Measurements from ENCODE around the gene MPRIP. TPM values are rescaled to one million over a fixed set of nuclear protein-coding genes. Genes with fewer than 3 reads are reported as not detected.

Gene MPRIP
- total and polyA plus RNA-seq, 10 donors: 52.3 to 309 (median 131) TPM

- H3K9me3 ChIP-seq: no peaks in the 10 kb centered on the region
- peak overlapping the region in 3 of 8 donors; percentile 59 to 81 (median 62) for H3K27ac ChIP-seq
- no peak overlapping the region for H3K4me3 ChIP-seq
- 86 to 89% (median 89%) methylated on average over 3 of the region's 3 CpGs for WGBS, 5 donors
- H3K4me1 ChIP-seq: peaks cover 36 to 96% (median 71%) of the 10 kb centered on the region in 6 donors
- no peaks in the 10 kb centered on the region for H3K27me3 ChIP-seq (replicated peaks in 1 of 7)
- TF ChIP-seq POLR2AphosphoS5 (IDR thresholded peaks at IDR 0.05): no peak
- TF ChIP-seq CTCF (IDR thresholded peaks at IDR 0.05 in 8 of 11, conservative IDR thresholded peaks at IDR 0.05 in 3 of 11): no peak
- peaks cover 0 to 32% (median 19%) of the 10 kb centered on the region in 6 donors for H3K36me3 ChIP-seq
- DNase-seq: no peak
- intact Hi-C loops (cut with DNase I; ENCODE audit: low total_unique reads): no loop called here
These were observed 82.1 kb downstream of the MPRIP start for GRCh38 chr17:17124341-17124740.

GRCh38 chr17:17125136-17126084, 83.2 kb downstream of the MPRIP start:
- DNase-seq: peak; percentile 55
- peak overlapping the region in 6 of 8 donors; percentile 5 to 81 (median 58) for H3K27ac ChIP-seq
- H3K4me3 ChIP-seq: peak overlapping the region in 1 of 8 donors; percentile 11
- H3K36me3 ChIP-seq: peaks cover 0 to 43% (median 28%) of the 10 kb centered on the region in 6 donors
- no peaks in the 10 kb centered on the region for H3K27me3 ChIP-seq (replicated peaks in 1 of 7)
- no peak for TF ChIP-seq POLR2AphosphoS5 (IDR thresholded peaks at IDR 0.05)
- TF ChIP-seq CTCF (IDR thresholded peaks at IDR 0.05 in 8 of 11, conservative IDR thresholded peaks at IDR 0.05 in 3 of 11): no peak
- no peak for TF ChIP-seq POLR2A (IDR thresholded peaks at IDR 0.05)
- H3K9me3 ChIP-seq: no peaks in the 10 kb centered on the region
- peaks cover 25 to 92% (median 60%) of the 10 kb centered on the region in 6 donors for H3K4me1 ChIP-seq
- intact Hi-C loops (cut with DNase I; ENCODE audit: low total_unique reads): no loop called here
- 63 to 78% (median 70%) methylated on average over 4 to 6 of the region's 6 CpGs for WGBS, 5 donors

GRCh38 chr17:17126131-17127110, 84.2 kb downstream of the MPRIP start:
- WGBS, 5 donors: 60 to 73% (median 64%) methylated on average over 20 to 21 of the region's 21 CpGs
- no peaks in the 10 kb centered on the region for H3K27me3 ChIP-seq (replicated peaks in 1 of 7)
- DNase-seq: peak; percentile 73
- peaks cover 16 to 82% (median 51%) of the 10 kb centered on the region in 6 donors for H3K4me1 ChIP-seq
- peak in 1 of 3 donors; percentile 30 for TF ChIP-seq POLR2AphosphoS5 (IDR thresholded peaks at IDR 0.05)
- no peak for TF ChIP-seq CTCF (IDR thresholded peaks at IDR 0.05 in 8 of 11, conservative IDR thresholded peaks at IDR 0.05 in 3 of 11)
- H3K27ac ChIP-seq: peak overlapping the region in 7 of 8 donors; percentile 5 to 81 (median 58)
- H3K4me3 ChIP-seq: peak overlapping the region in 1 of 8 donors; percentile 11
- H3K9me3 ChIP-seq: no peaks in the 10 kb centered on the region
- intact Hi-C loops (cut with DNase I; ENCODE audit: low total_unique reads): no loop called here
- H3K36me3 ChIP-seq: peaks cover 0 to 53% (median 37%) of the 10 kb centered on the region in 6 donors
